CD4-positive, alpha-beta T cell (primary cell): Measurements from ENCODE around the gene PKDREJ. TPM values are rescaled to one million over a fixed set of nuclear protein-coding genes. Genes with fewer than 3 reads are reported as not detected.

ENCODE experiments used
- ATAC-seq: fragments of 200-7000 bp; cut with Tn5 transposase; one replicate; pipeline ENCODE4 v1.10.0; 2022; ENCODE audit warnings: mild to moderate bottlenecking; ENCODE audit not compliant: poor library complexity
- CTCF ChIA-PET: fragments of 350-600 bp; sonication (Branson Sonifier 250); formaldehyde crosslinking; loops from one replicate; lab custom pipeline; 2021; ENCODE audit warnings: antibody characterized with exemption, inconsistent platforms; lab: Charles Lee
- POLR2A ChIA-PET: fragments of 350-600 bp; sonication (Branson Sonifier 250); formaldehyde crosslinking; loops from one replicate; lab custom pipeline; 2021; ENCODE audit warnings: antibody characterized with exemption, inconsistent platforms; lab: Charles Lee
- DNase-seq, 14 experiments: peaks; one replicate each; pipeline ENCODE4 v3.0.0-alpha.2; 2013 to 2020; ENCODE audit warnings: mixed read lengths in 2 of 14
- H3K27ac ChIP-seq, 2 donors: one replicate each; pipeline versions ENCODE4 v1.5.1 to v1.7.0; 2013; ENCODE audit warnings: low read length in 2 of 2, low read depth in 1 of 2, mild to moderate bottlenecking in 1 of 2
- H3K27me3 ChIP-seq, 2 experiments: 1 replicate in 1 of 2; 2 replicates in 1 of 2; pipeline versions ENCODE4 v1.6.1 to v1.7.0; 2013; ENCODE audit warnings: low read length in 2 of 2, control low read depth in 1 of 2, mild to moderate bottlenecking in 1 of 2, moderate library complexity in 1 of 2; ENCODE audit not compliant: insufficient read depth in 2 of 2, control insufficient read depth in 1 of 2
- H3K36me3 ChIP-seq: one replicate; pipeline ENCODE4 v1.6.1; 2013; ENCODE audit warnings: low read length, control low read depth; ENCODE audit not compliant: insufficient read depth
- H3K4me1 ChIP-seq: one replicate; pipeline ENCODE4 v1.6.1; 2013; ENCODE audit warnings: low read length, control low read depth; ENCODE audit not compliant: insufficient read depth
- H3K4me3 ChIP-seq: one replicate; pipeline ENCODE4 v1.5.1; 2013; ENCODE audit warnings: mild to moderate bottlenecking, low read length, moderate library complexity
- H3K9me3 ChIP-seq, 2 experiments: 1 replicate in 1 of 2; 2 replicates in 1 of 2; pipeline versions ENCODE4 v1.6.1 to v1.7.0; 2013; ENCODE audit warnings: low read length in 2 of 2, mild to moderate bottlenecking in 2 of 2, control low read depth in 1 of 2, moderate library complexity in 1 of 2; ENCODE audit not compliant: control insufficient read depth in 1 of 2, insufficient read depth in 1 of 2
- H3K27ac Mint-ChIP-seq: one replicate; pipeline ENCODE4 v1.8.0; 2020; ENCODE audit warnings: mixed read lengths
- H3K27me3 Mint-ChIP-seq: one replicate; pipeline ENCODE4 v1.8.0; 2021; ENCODE audit warnings: mixed read lengths
- H3K36me3 Mint-ChIP-seq: one replicate; pipeline ENCODE4 v1.8.0; 2021; ENCODE audit warnings: low read depth, mixed read lengths
- H3K4me1 Mint-ChIP-seq: one replicate; pipeline ENCODE4 v1.8.0; 2021; ENCODE audit warnings: low read depth, mixed read lengths
- H3K4me3 Mint-ChIP-seq: one replicate; pipeline ENCODE4 v1.8.0; 2020; ENCODE audit warnings: mild to moderate bottlenecking, mixed read lengths
- H3K9me3 Mint-ChIP-seq: one replicate; pipeline ENCODE4 v1.8.0; 2020; ENCODE audit warnings: mixed read lengths
- CTCF ChIP-seq: fragments of 200-600 bp; IDR thresholded peaks from one replicate; pipeline ENCODE4 v1.8.0; 2022; ENCODE audit warnings: antibody characterized with exemption, mild to moderate bottlenecking
- intact Hi-C, 2 experiments: fragments of 100-400 bp; cut with DNase I in 1 of 2; cut with micrococcal nuclease in 1 of 2; formaldehyde crosslinking; loops; one replicate each; pipeline versions ENCODE4 v1.15.1 to v1.9.0; 2023 to 2025; cut with DNase I, micrococcal nuclease
- total RNA-seq, 174 experiments: library from RNA in 2 of 174; stranded (reverse) in 2 of 174; gene quantifications; one replicate each; pipeline ENCODE4 v1.2.3 and lab custom pipeline; 2021 to 2026

Gene PKDREJ
- total RNA-seq, 2 experiments from 2014 or later, result not detected

GRCh38 chr22:46212195-46212594 is 50.9 kb downstream of the PKDREJ start:
- H3K27me3 ChIP-seq, result no peaks in the 10 kb centered on the region
- no peak overlapping the region for H3K27ac ChIP-seq
- Mint-ChIP-seq H3K9me3 (peaks cover 9% of the 10 kb centered on the region), H3K36me3 (peaks cover 86% of the 10 kb centered on the region), H3K27me3 (no peaks in the 10 kb centered on the region), H3K27ac (no peak overlapping the region), H3K4me3 (no peak overlapping the region), H3K4me1 (no peaks in the 10 kb centered on the region)
- peaks cover 20% of the 10 kb centered on the region for H3K36me3 ChIP-seq
- intact Hi-C loops, result no loop called here
- no peak overlapping the region for H3K4me3 ChIP-seq
- no peaks in the 10 kb centered on the region for H3K4me1 ChIP-seq
- ChIA-PET CTCF (no interaction called here), POLR2A (no interaction called here)
- peaks cover 8 to 12% of the 10 kb centered on the region in 2 experiments for H3K9me3 ChIP-seq
- no peak for DNase-seq
- TF ChIP-seq CTCF, result no peak
- no peak for ATAC-seq

- POLR2A ChIA-PET, result no interaction called here
These were observed 53.9 kb downstream of the PKDREJ start for GRCh38 chr22:46209262-46209661.

More at GRCh38 chr22:46209262-46209661, 53.9 kb downstream of the PKDREJ start:
- Histone ChIP-seq H3K4me3 (no peak overlapping the region), H3K27ac (no peak overlapping the region), H3K4me1 (no peaks in the 10 kb centered on the region), H3K9me3 (peaks cover 10 to 22% of the 10 kb centered on the region in 2 experiments), H3K36me3 (peaks cover 8% of the 10 kb centered on the region), H3K27me3 (no peaks in the 10 kb centered on the region)
- Mint-ChIP-seq H3K27ac (no peak overlapping the region), H3K4me1 (no peaks in the 10 kb centered on the region), H3K9me3 (peaks cover 9% of the 10 kb centered on the region), H3K27me3 (no peaks in the 10 kb centered on the region), H3K36me3 (peaks cover 86% of the 10 kb centered on the region), H3K4me3 (no peak overlapping the region)
- intact Hi-C loops, result no loop called here
- ATAC-seq, result no peak
- TF ChIP-seq CTCF, result no peak
- CTCF ChIA-PET, result no interaction called here
- DNase-seq, result no peak

Other genes with a start within 250 kb of the PKDREJ start
- gene PPARA, start 112.8 kb downstream of the PKDREJ start, total RNA-seq, result 1 to 10 TPM; 9.1 to 9.3 TPM
- 1 to 10 TPM; 1.6 to 2.6 TPM for gene CDPF1, start 13.1 kb downstream of the PKDREJ start, total RNA-seq
- gene TTC38, start 4.7 kb upstream of the PKDREJ start, total RNA-seq, result 1 to 10 TPM; 1.8 to 2.7 TPM
- gene GTSE1, start 33.5 kb upstream of the PKDREJ start, total RNA-seq, result under 1 TPM; 0.14 to 0.89 TPM
- 10 to 100 TPM; 65.2 to 65.4 TPM for gene TRMU, start 72.4 kb upstream of the PKDREJ start, total RNA-seq